GM19193 (cell line): Measurements from ENCODE around the gene RANBP3.

Experiments used
- POLR2A ChIP-seq: IDR thresholded peaks from 4 replicates; pipeline ENCODE4 v1.6.1; 2011; ENCODE audit not compliant: insufficient read depth, insufficient read length; ENCODE audit errors: extremely low read depth

Gene RANBP3

DNA sequence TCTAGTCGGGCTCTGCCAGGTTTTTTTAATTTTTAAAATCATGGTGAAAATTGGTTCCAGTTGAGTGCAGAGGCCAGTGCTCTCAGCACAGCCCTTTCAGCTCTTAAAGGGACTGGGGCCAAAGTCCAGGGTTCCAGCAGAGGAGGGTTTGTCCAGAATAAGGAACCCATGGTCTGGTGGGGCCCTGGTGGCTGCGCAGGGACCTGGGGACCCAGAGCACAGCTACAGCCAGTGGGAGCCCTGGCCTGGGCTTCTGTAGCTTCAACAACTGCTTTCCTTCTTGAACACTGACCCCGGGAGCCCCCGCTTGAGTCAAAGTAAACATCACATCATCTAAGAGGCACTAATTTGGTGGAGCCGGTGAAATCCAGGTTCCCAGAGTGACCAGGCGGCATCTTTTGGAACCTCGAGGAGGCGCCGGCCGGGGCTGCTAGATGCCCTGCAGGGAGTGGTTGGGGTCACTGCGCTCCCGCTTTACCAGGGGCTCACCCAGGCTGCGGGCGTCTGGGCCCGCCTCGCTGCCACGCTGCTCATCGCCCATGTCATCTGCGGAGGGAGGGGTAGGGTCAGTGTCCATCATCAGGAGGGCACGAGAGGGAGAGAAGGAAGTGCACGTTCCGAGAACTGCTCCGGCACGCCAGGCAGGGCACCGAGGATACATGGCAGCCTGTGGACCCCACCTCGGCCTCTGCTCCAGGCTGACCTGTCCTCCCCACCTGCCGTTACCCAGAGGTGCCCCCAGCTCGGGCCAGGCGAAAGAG is 16.6 kb upstream of the RANBP3 start:
- TF ChIP-seq POLR2A, result no peak

DNA sequence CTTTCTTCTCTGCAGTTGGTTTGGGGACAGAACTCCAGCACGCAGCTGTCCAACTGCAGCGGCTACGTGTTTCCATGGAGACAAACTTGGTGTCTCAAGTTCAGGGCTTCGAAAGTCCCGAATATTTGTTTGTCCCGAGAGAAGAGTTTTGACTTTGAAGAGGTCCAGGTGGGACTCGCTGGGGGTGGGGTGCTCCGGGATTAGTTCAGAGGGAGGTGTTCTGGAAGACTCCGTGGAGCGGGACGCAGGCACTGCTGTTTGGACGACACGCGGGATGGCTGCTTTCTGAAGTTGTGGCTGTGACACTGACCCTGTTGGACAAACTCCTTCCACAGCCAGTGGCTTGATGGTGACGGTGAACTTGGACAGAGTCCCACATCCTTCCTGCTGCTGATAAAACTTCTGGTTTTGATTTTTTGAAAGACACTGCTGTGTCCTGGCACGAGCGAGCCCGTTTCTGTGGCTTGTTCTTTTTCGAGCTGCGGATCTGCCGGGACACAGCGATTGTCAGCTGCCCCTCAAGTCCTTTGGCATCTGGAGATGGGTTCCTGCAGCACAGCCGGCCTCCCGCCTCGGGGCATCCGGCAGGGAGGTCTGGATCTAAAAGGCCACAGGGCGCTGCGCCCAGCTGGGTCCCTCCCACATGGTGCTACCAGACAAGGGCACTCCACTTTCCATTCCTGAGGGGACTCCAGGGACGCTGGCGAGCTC is 15.9 kb upstream of the RANBP3 start:
- no peak for TF ChIP-seq POLR2A

DNA sequence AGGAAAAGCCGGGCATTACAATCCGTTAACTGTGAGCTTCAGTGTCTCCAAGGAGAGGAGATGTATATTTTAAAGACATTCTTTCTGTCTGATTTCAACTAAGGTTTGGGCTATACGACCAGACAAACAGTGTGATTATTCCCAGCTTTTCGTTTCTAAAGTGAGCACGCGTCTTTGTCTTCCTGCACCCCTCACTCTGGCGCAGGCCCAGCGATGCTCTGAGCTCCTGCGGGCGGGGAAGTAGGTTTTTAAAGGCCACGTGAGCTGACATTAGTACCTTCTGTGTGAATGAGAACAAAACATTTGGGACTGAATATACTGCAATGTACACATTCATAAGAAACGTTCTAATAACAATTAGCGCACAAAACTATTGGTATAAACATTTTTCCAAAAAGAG is 15.3 kb upstream of the RANBP3 start:
- TF ChIP-seq POLR2A, result no peak

DNA sequence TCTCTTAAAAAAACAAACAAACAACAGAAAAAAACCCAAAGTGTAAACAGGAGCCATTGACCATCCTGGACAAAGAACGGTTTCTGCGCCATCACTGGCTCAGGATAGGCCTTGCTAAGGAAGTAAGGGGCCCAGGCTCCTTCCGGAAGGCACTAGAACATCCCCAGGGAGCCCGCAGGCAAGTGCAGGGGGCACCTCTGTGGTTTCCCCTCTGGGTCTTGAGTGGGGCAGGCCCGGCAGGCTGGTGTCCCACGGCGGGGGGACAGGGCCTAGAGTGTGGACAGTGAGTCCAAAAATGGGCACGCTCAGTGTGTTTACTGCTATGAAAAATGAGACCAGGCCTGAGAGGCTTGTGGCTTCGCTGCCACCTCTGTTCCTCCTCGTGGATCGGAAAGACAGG is 14.8 kb upstream of the RANBP3 start:
- no peak for TF ChIP-seq POLR2A

DNA sequence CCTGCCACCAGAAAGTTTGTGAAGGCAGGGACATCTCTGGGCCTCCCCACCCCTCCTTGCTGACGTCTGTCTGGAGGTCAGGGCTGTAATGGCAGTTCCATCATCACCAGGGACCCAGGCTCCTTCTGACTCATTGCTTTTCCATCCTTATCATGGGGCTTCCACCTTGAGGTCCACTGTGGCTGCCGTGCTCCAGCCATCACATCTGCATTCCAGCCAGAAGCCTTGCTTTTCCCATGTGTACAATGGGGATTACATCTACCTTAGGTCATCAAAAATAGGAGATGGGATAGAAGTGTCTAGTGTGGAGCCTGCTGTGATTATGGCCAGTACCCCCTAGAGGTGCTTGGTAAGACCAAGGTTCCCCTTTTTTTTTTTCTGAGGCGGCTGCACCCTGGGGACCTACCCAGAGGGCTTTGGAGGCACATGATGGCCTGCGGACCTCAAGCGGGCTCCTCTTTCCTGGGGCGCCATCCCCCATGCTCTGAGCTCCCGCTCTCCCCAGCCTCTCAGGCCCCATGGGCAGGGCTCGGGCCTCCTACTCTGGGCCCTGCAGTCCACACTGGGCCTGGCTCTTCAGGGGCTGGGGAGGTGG is 13.4 kb upstream of the RANBP3 start:
- no peak for TF ChIP-seq POLR2A

DNA sequence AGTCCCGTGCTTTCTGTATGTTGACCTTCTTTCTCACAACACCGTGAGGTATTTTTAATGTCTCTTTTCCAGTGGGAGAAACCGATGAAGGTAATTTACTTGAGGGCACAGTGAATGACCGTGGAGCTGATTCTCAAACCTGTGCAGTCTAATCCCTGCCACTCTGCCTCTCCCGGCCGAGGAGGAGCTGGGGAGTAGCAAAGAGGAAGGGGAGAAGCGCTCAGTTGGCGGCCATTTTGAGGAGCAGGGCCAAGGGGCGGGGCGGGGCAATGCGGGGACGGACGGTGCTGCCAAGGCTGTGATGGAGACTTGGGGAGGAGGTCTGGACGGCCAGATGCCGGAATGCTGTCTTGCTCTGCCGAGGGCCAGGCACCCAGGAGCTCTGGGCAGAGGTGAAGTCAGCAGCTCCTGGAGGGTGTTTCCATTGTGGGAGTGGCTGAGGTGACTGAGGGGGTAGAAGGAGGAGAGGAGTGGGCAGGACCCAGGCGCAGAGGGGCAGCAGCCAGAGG is 12.4 kb upstream of the RANBP3 start:
- TF ChIP-seq POLR2A, result no peak

DNA sequence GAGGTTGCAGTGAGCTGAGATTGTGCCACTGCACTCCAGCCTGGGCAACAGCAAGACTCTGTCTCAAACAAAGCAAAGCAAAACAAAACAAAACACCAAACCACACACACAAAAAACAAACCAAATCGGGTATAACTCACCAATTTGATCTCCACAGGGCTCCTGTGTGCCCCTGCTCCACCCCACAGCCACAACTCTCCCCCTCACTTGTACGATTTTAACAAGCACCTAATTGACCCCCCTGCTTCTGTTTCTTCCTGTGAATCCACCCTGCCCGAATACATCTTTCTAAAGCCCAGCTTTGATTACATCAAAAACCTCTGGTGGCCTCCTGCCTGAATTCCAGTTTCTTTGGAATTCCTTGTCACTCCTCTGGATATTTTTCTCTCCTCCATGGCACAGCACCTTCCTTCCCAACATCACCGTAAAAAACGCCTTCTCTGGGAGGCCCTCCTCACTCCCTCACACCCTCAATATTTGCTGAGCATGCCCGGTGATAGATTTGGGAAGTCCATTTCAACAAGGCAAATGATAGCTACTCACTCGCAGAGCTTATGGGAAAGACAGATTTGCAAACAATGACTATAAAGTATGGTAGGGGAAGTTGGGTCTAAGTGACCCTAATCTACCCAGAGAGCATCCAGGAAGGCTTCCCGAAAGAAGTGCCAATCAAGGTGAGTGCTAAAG is 11.6 kb upstream of the RANBP3 start:
- TF ChIP-seq POLR2A, result no peak

DNA sequence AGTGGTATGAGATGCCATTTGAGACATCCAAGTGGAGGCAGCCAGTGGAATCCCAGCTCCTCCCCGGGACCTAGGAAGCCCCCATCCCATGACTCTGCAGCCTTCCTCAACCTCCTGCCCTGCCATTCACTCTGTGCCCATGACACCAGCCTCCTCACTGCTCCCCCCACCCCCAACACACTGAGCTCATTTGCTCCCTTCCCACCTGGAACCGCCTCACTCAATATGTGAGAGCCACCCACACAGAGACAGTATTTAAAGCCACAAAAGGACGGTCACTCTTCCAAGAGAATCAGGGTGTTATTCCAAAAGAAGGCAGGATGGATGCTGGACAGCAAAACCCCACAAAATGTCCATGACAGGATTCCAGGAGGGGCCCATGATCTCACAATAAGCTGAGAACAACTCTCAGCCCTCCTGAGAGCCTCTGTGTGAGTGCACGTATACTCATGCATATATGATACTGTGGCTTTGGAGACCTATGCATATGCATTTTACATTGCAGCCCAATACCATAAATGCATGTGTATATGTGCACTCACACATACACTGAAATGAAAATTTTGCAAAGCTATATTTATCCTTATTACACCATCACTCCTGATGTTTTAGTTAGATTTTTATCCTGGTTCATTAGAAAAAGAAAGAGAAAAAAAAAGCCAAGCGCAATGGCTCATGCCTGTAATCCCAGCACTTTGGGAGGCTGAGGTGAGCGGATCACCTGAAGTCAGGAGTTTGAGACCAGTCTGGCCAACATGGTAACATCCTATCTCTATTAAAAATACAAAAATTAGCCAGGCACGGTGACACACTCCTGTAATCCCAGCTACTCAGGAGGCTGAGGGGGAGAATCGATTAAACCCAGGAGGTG is 10.8 kb upstream of the RANBP3 start:
- TF ChIP-seq POLR2A, result no peak

DNA sequence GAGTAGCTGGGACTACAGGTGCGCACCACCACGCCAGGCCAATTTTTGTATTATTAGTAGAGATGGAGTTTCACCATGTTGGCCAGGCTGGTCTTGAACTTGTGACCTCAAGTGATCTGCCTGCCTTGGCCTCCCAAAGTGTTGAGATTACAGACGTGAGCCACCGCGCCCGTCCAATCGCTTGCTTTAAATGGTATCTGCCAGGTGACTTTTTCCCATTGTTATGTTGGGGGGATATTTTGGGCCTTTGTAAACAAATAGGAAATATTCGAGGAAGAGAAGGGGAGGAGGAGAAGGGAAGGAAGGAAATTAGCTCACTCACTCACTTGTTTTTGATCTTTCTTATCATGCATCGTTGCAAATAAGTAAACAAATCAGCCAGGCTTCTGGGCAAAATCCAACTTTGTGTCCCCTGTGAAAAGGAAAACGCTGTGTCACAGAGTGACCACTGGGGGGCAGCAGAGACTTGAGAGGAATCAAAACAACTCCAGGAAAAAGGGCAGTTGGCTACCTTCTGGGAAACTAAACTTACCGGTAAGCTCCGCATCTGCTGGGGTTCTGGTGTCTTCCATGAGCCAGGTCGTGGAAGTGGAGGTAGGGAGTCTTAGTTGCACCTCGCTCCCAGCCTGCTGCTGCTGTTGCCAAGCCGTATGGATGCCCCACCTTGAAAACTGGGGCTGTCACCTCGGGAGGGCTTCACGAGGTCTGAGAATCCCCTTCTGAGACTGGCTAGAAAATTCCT is 9.3 kb upstream of the RANBP3 start:
- no peak for TF ChIP-seq POLR2A

DNA sequence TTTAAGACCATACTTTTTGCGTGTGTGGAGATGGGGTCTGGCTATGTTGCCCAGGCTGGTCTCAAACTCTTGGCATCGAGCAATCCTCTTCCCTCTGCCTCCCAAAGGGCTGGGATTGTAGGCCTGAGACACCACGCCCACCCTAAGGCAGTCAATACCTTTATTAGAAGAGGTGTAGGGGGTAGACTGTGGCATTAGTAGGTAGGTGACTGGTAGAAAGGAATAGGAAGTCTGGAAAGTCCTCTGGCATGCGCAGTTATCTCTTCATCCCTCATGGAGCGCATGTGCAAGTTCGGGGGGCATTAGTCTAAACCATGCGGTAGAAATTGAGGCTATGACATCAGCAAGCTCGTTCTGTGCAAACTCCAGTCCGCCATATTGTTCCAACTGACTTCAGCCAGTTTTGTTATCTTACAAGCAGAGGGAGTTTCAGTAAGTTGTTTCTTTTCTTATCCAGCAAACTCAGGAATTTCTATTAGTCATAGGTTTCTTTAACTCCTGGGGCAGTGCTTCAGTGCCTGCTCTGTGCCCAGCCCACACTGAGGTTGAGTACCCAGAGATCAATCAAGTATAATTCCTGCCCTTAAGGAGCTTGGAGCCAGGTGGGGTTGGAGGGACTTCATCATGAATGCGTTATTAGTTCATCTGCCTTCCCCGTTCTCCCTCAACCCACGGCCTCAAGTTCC is 7.3 kb upstream of the RANBP3 start:
- TF ChIP-seq POLR2A, result no peak

DNA sequence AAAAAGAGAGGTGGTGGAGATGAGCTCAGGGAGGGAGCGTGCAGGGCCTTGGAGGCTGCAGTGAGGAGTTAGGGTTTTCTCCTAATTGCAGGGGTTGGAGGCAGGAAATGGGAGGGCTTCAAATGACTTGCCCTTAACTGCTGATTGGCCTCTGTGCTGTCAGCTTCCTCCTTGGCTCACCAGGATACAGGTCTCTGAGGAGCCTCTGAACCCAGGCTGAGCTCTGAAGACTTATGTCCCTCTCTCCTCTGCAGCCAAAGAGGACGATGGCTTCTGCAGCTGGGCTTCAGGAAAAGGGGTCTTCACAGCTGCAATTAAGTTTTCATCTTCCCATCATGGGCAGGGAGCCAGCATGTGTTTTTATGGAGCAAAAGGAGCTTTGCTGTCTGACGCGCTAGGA is 6.7 kb upstream of the RANBP3 start:
- no peak for TF ChIP-seq POLR2A

DNA sequence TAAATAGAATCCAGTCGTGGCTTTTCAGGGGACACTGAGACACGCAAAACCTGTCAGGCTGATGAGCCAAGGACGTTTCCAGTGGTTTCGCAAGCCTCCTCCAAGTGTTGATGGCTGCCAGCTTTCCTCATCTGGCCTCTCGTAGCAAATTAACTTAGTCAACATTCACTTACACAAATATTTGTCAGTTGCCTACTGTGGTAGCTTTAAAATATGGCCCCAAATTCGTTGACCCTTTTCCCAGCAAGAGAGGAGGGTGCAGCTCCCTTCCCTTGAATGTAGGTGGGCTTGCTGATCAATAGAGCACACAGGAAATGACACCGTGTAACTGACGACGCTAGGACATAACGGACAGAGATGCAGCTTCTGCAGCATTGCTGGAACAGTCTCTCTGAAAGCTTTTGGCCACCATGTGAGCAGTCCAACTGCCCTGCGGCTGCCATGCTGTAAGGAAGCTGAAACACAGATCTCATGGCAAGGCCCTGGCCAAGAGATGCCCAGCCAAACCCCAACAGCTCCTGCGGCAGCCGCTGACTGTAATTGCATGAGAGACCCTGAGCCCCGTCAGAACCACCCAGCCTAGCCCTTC is 5.5 kb upstream of the RANBP3 start:
- TF ChIP-seq POLR2A, result no peak
